Raji (cell line): ENCODE measurements around the gene PCCA.

Experiments
- POLR2A ChIP-seq: IDR thresholded peaks from 2 replicates; pipeline ENCODE4 v1.6.1; 2011; ENCODE audit warnings: low read depth, low read length, control low read depth; ENCODE audit not compliant: insufficient read depth

The PCCA gene

DNA sequence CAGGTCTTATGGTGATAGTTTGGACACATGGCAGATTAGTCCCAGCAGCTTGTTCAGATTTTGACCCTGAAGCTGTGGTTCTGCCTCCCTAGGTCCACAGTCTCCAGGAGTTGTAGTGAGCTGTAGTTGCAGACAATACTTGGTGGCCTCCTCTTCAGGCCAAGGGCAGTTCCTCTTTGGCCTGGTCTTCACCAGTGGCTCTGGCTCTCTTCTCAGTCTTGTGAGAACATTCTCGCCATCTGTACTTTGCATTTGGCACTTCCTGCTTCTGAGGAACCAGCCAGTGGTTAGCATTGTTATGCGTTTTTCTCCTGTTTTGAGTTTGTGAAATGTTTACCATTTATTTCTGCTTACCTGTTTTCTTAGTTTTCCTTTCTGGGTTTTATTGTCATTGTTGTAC lies 40.7 kb downstream of the PCCA start:
- no peak for TF ChIP-seq POLR2A

DNA sequence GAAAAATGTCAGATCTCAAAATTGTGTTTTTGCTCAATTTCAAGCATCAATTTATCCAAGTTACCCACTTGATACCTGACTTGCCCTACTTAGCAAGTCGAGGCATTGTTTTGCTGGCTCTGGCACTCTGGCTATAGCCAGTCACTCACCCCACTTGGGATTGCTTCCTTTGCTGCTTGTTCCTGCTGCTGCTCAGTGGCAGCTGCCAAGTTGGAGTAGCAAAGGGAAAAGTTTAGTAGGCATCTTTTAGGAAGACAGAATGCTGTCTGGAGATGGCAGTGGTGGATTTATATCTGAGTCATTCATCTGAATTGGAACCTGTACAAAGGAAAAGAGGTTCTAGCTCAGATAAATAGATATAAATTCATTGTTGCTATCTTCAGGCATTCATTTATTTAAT lies 41.2 kb downstream of the PCCA start:
- TF ChIP-seq POLR2A = no peak

DNA sequence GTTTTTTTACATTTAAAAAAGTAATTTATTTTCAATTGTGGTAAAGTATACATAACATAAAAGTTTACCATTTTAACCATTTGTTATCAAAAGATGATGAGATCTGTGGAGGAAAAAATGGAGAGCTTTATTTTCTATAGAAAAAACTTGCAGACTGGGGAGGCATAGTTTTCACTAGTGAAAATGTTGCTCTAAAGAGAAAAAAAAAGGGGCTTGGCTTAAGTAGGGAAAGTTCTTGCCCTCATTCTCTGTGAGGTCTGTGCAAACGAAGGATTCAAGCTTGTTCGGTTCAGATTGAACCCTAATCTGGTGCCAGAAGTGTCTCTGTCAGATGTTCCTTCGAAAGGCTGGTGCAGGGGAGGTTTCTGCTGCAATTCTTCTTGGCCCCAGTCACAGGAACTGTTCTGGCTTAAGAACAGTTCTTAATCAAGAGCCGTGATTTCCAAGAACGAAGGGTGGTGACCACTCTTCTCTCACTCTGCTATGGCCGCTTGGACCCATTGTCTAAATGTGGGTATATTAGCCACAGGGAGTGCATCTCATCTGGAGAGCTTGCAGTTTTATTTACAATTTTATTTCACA lies 42.1 kb downstream of the PCCA start:
- TF ChIP-seq POLR2A = no peak

DNA sequence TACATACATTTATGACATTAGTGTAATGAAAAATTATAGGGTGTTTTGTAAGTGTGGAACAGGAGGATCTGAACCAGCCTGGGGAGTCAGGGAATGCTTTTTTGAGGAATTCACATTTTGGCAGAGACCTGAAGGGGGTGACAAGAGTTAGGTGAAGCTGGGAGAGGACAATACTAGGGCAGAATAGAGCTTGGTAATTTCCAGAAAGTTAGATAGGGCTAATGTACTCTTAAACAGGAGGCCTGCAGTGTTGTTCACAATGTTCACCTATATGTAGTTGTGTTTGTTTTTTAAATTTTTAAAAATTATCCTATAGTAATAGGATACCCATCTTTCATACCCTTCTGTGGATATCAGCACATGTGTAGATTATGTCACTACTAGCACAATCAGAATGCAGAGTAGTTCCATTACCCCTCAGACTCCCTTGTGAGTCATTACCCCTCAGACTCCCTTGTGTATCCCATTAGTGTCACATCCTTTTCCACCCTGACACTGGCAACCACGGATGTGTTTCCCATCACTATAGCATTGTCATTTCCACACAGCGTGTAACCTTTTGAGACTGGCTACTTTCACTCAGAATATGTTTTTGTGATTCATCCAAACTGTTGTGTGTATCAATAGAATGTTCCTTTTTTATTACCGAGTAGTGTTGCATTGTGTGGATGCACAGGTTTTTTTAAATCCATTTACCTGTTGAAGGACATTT lies 43.1 kb downstream of the PCCA start:
- no peak for TF ChIP-seq POLR2A

- no peak for TF ChIP-seq POLR2A
Measured at GRCh38 chr13:100138859-100139491, 50.1 kb downstream of the PCCA start.

- no peak for TF ChIP-seq POLR2A
Measured at GRCh38 chr13:100139817-100140216, 50.9 kb downstream of the PCCA start.

DNA sequence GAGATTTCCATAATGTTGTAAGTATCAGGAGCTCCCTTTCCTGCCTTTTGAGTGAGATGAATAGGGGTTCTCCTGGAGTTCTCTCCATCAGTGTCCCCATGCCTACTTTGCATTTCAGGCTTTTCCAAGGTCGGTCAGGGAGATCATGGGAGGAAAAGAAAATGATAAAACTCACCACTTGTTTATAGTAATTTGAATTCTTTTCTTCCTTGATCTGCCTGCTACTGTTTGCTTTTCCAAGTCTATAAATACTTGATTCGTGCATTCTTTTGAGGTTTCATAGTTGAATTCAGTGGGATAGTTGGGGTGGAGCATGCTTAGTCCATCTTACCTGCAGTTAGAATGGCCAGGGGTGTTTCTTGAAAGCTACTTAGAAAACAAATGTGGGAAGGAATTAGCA lies 51.5 kb downstream of the PCCA start:
- no peak for TF ChIP-seq POLR2A

DNA sequence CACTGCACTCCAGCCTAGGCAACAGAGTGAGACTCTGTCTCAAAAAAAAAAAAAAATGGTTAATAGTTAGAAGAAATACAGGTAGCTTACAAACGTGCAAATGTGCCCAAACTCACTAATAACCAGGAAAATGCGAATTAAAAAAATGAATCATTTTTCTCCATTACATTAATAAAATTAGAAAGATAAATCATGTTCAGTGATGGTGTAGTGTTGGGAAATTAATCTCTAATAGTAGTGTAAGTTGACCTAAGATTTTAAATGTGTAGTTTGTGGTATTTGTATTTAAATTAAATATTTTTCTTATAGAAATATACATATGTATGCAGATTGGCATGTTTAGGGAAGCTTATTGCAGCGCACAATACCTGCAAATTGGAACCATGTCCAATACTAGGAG lies 57.6 kb downstream of the PCCA start:
- TF ChIP-seq POLR2A = no peak

GRCh38 chr13:100147825-100148224 lies 58.9 kb downstream of the PCCA start:
- TF ChIP-seq POLR2A = no peak

- TF ChIP-seq POLR2A = no peak
Measured at GRCh38 chr13:100148422-100148821, 59.5 kb downstream of the PCCA start.

DNA sequence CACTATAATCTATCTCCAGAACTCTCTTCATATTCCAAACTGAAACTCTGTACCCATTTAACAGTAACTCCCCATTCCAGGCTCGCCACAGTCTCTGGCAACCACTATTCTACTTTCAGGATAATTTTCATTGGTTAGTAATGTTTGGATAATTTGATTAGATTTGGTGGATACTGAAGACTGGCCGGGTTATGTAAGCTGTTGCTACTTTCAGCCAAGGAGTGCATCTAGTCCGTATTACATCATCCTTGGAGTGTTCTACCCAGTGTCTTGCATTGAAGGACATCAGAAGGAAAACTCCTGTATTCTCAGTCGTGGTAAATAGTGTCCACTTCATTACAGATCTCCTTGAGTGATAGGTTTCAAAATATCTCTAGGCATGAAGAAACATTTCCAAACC lies 60.5 kb downstream of the PCCA start:
- TF ChIP-seq POLR2A = no peak

DNA sequence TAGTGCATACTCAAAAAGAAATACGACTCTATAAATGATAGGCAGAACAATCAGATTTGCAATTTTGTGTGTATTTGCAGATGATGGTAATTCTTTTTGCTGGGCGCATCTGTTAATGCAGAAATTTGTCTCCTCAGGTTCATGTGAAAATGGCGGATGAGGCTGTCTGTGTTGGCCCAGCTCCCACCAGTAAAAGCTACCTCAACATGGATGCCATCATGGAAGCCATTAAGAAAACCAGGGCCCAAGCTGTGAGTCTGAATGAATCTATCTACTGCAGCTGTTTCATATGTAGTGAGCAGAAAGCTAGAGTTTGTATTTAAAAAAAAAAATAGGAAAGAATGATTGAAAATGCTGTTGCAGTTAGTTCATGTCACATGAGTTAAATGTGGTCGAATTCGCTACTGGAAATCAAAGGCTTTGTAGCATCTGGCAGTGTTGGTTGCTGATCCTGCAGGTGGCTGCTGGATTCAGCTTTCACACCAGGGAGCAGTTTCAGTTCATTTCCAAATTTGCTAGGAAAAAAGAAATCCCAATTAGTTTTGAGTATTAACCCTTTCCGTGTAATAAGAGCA lies 66.0 kb downstream of the PCCA start:
- no peak for TF ChIP-seq POLR2A

- TF ChIP-seq POLR2A = no peak
Measured at GRCh38 chr13:100156788-100157187, 67.9 kb downstream of the PCCA start.

- TF ChIP-seq POLR2A = no peak
Measured at GRCh38 chr13:100158569-100158968, 69.7 kb downstream of the PCCA start.

- no peak for TF ChIP-seq POLR2A
Measured at GRCh38 chr13:100159584-100159983, 70.7 kb downstream of the PCCA start.

GRCh38 chr13:100160450-100160849 lies 71.6 kb downstream of the PCCA start:
- TF ChIP-seq POLR2A = no peak
